Chondrocyte (in vitro differentiated cells): ENCODE results near the gene TARS3. TPM values are rescaled to one million over a fixed set of nuclear protein-coding genes. Genes with fewer than 3 reads are reported as not detected.
A peak's percentile ranks its signal among the peaks of the same experiment; 100 is the strongest.

Experiments used
- DNase-seq: peaks from one replicate; pipeline ENCODE4 v3.0.0; 2021; ENCODE audit warnings: mixed read lengths, low spot score
- H3K27ac Mint-ChIP-seq: one replicate; pipeline ENCODE4 v1.8.0; 2021; ENCODE audit warnings: mild to moderate bottlenecking, moderate library complexity, mixed read lengths; ENCODE audit not compliant: unreplicated experiment
- H3K27me3 Mint-ChIP-seq: 2 replicates; pipeline ENCODE4 v1.8.0; 2021; ENCODE audit warnings: low read depth, mixed read lengths
- H3K36me3 Mint-ChIP-seq: 2 replicates; pipeline ENCODE4 v1.8.0; 2021; ENCODE audit warnings: low read depth, mixed read lengths
- H3K4me1 Mint-ChIP-seq: 2 replicates; pipeline ENCODE4 v1.8.0; 2021; ENCODE audit warnings: low read depth, mild to moderate bottlenecking, mixed read lengths
- H3K4me3 Mint-ChIP-seq: one replicate; pipeline ENCODE4 v1.8.0; 2021; ENCODE audit warnings: mild to moderate bottlenecking, moderate library complexity, mixed read lengths; ENCODE audit not compliant: unreplicated experiment
- H3K9me3 Mint-ChIP-seq: 2 replicates; pipeline ENCODE4 v1.8.0; 2021; ENCODE audit warnings: low read depth, mixed read lengths
- CTCF ChIP-seq: fragments of 200-600 bp; sonication (generic); IDR thresholded peaks from 2 replicates; pipeline ENCODE4 v1.5.0; 2021; ENCODE audit warnings: antibody characterized with exemption, mild to moderate bottlenecking, moderate library complexity
- total RNA-seq: library from RNA; stranded (reverse); gene quantifications from 3 replicates; pipeline ENCODE4 v1.2.1, GENCODE V29; 2021

TARS3 gene
- total RNA-seq, 1 donor from 2014 or later: 10.7 TPM

- H3K4me1 Mint-ChIP-seq: peaks cover 16% of the 10 kb centered on the region
- H3K27ac Mint-ChIP-seq: no peak overlapping the region
- no peaks in the 10 kb centered on the region for H3K27me3 Mint-ChIP-seq
- H3K4me3 Mint-ChIP-seq: no peak overlapping the region
- TF ChIP-seq CTCF: no peak
- H3K9me3 Mint-ChIP-seq: no peaks in the 10 kb centered on the region
- H3K36me3 Mint-ChIP-seq: peaks cover 11% of the 10 kb centered on the region
- DNase-seq: no peak
Observed at GRCh38 chr15:101724675-101725005, 367 bp upstream of the TARS3 start.

DNA sequence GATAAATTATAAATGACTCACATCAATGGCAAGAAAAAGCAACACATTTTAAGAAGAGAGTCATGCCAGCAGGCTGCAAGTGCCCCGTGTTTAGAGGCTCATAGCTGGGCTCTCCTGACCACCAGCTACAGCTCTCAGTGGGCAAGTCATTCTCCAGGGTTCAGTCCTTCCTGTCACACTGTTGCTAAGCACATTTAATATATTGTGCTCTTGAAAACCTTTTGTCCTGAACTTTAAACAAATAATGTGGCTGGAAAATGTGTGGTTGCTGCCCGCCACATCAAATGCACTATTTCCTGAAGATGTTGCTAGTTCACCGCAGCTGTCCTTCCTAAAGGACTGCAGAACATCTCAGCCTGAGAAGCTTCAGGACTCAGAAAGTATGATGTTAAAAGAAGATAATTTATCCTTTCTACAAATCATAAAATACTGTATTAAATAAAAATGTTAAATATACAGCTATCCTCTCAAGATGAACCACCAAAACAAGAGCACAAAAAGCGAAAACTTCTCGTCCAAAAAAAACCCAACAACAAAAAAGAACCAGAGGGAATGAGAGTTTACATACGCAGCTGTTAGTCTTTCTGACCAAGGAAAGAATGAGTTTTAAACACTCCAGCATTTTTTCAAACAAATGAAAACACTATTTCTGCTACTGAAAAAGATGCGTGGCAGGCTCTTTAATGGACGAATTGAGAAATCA is 951 bp downstream of the TARS3 start:
- H3K27me3 Mint-ChIP-seq: no peaks in the 10 kb centered on the region
- no peaks in the 10 kb centered on the region for H3K9me3 Mint-ChIP-seq
- peaks cover 16% of the 10 kb centered on the region for H3K4me1 Mint-ChIP-seq
- peaks cover 11% of the 10 kb centered on the region for H3K36me3 Mint-ChIP-seq
- TF ChIP-seq CTCF: no peak
- DNase-seq: no peak
- H3K4me3 Mint-ChIP-seq: peak overlapping the region; percentile 76
- peak overlapping the region; percentile 85 for H3K27ac Mint-ChIP-seq

DNA sequence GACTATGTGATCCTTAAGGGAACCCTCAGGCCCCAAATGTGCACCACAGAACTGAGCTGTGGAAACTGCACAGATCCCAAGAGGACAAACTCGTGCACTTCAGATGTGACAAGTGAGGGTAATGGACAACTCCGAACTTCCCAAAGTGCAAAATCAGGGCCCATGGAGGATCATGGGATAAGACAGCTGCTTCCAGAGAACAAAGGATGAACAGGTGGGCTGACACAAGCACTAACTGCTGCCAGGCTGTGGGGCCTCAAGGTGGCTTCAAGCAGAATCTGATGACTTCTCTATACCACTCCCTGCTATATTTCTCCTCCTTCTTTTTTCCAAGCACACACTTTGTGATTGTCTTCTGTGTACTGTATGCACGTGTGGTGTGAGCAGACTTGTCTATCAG is 5.4 kb downstream of the TARS3 start:
- Mint-ChIP-seq H3K9me3 (no peaks in the 10 kb centered on the region), H3K4me1 (peaks cover 16% of the 10 kb centered on the region), H3K36me3 (peaks cover 16% of the 10 kb centered on the region), H3K4me3 (no peak overlapping the region), H3K27me3 (no peaks in the 10 kb centered on the region), H3K27ac (no peak overlapping the region)
- TF ChIP-seq CTCF: no peak
- no peak for DNase-seq

DNA sequence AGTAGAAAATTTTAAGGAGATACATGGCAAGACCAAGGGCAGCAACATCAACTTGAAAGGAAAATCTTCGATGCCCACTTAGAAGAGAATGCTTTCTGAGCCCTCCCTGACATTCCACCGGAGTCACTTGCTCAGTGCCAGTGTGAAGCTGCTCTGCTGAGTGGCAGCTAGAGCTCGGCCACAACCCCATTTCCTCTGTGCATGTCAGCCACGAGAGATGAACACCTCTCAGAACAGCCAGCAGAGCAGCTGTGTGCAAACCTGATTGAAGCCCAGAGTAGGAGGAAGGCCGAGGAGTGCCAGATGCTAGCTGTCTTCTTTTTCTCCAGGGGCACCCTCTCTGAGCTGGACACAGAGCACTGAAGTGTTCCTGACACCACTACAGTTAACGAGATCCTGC is 12.2 kb downstream of the TARS3 start:
- H3K4me1 Mint-ChIP-seq: peaks cover 14% of the 10 kb centered on the region
- H3K36me3 Mint-ChIP-seq: peaks cover 33% of the 10 kb centered on the region
- no peaks in the 10 kb centered on the region for H3K9me3 Mint-ChIP-seq
- H3K27ac Mint-ChIP-seq: no peak overlapping the region
- no peak for TF ChIP-seq CTCF
- no peak overlapping the region for H3K4me3 Mint-ChIP-seq
- DNase-seq: no peak
- H3K27me3 Mint-ChIP-seq: no peaks in the 10 kb centered on the region

GRCh38 chr15:101710806-101711205 is 13.5 kb downstream of the TARS3 start:
- no peak overlapping the region for H3K4me3 Mint-ChIP-seq
- H3K9me3 Mint-ChIP-seq: no peaks in the 10 kb centered on the region
- DNase-seq: no peak
- no peak for TF ChIP-seq CTCF
- peaks cover 34% of the 10 kb centered on the region for H3K36me3 Mint-ChIP-seq
- peaks cover 14% of the 10 kb centered on the region for H3K4me1 Mint-ChIP-seq
- H3K27me3 Mint-ChIP-seq: no peaks in the 10 kb centered on the region
- H3K27ac Mint-ChIP-seq: peak overlapping the region; percentile 89
